ENCODE measurements around the gene MPZL3.

GRCh38 chr11:118274186-118274585 lies 22.0 kb upstream of the MPZL3 start:
- no peak for TF ChIP-seq CTCF (IDR thresholded peaks at IDR 0.05)
- TF ChIP-seq ZBTB33 (IDR thresholded peaks at IDR 0.05; ENCODE audit: borderline replicate concordance, low read depth) = no peak
- no peak for TF ChIP-seq TEAD4 (IDR thresholded peaks at IDR 0.05; ENCODE audit: borderline replicate concordance, insufficient read depth)
- no peak for TF ChIP-seq GATA2 (CRISPR knock-in tag; IDR thresholded peaks at IDR 0.05)
- TF ChIP-seq POLR2AphosphoS5 (IDR thresholded peaks at IDR 0.05; ENCODE audit: low read depth, low read length) = no peak
- no peak for TF ChIP-seq RAD21 (IDR thresholded peaks at IDR 0.05; ENCODE audit: low read length)
- no peak for TF ChIP-seq NFIC (IDR thresholded peaks at IDR 0.05; ENCODE audit: borderline replicate concordance)
- TF ChIP-seq SIN3A (IDR thresholded peaks at IDR 0.05; ENCODE audit: borderline replicate concordance, low read depth, low read length) = no peak
- TF ChIP-seq REST (IDR thresholded peaks at IDR 0.05; ENCODE audit: low read depth, low read length) = no peak
- TF ChIP-seq EP300 (IDR thresholded peaks at IDR 0.05; ENCODE audit: borderline replicate concordance in 1 of 2, low read depth in 1 of 2, low read length in 1 of 2) = no peak
- no peak for TF ChIP-seq FOSL2 (IDR thresholded peaks at IDR 0.05; ENCODE audit: borderline replicate concordance, low read depth)
- no peak for TF ChIP-seq ELF1 (IDR thresholded peaks at IDR 0.05)
- no peak for TF ChIP-seq NRF1 (IDR thresholded peaks at IDR 0.05; ENCODE audit: low read depth, low read length)
- TF ChIP-seq SMC3 (IDR thresholded peaks at IDR 0.05; ENCODE audit: low read depth, low read length) = no peak

Data from SK-N-SH (cell line).